B cell (primary cell): Measurements from ENCODE around the gene NELL1.

ENCODE experiments used
- EZH2 ChIP-seq: IDR thresholded peaks from 2 replicates; pipeline ENCODE4 v1.6.1; 2012; ENCODE audit warnings: borderline replicate concordance, low read depth, mild to moderate bottlenecking, moderate library complexity, low read length; ENCODE audit not compliant: insufficient read depth, poor library complexity, severe bottlenecking
- TF ChIP-seq, protein P1 (sequence below): fragments of 200-600 bp; IDR thresholded peaks from one replicate; pipeline ENCODE4 v1.8.0; 2022; ENCODE audit warnings: antibody characterized with exemption, mild to moderate bottlenecking

DNA sequence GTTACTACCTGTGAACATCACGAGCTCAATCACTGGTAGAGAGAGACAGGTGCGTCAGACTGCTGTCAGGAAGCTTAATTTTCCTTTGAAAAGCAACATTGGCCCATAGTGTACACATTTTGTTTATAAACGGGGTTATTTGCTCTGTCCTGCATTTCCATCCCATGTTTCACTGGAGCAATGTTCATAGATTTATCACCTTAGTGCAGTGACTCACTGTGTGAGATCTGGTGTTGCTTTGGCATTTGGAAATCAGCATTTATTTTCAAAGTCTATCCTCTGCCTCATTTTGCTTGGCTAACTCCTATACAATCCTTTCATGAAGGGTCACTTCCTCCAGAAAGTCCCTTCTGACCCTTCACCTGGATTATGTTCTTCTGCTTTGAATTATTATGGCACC lies 529.1 kb downstream of the NELL1 start:
- TF ChIP-seq, protein P1, sequence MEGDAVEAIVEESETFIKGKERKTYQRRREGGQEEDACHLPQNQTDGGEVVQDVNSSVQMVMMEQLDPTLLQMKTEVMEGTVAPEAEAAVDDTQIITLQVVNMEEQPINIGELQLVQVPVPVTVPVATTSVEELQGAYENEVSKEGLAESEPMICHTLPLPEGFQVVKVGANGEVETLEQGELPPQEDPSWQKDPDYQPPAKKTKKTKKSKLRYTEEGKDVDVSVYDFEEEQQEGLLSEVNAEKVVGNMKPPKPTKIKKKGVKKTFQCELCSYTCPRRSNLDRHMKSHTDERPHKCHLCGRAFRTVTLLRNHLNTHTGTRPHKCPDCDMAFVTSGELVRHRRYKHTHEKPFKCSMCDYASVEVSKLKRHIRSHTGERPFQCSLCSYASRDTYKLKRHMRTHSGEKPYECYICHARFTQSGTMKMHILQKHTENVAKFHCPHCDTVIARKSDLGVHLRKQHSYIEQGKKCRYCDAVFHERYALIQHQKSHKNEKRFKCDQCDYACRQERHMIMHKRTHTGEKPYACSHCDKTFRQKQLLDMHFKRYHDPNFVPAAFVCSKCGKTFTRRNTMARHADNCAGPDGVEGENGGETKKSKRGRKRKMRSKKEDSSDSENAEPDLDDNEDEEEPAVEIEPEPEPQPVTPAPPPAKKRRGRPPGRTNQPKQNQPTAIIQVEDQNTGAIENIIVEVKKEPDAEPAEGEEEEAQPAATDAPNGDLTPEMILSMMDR = no peak
- no peak for TF ChIP-seq EZH2
